SH-SY5Y (cell line): ENCODE data around the gene CAB39L.

Source experiments
- GATA2 ChIP-seq: IDR thresholded peaks from 2 replicates; pipeline ENCODE4 v1.6.1; 2011; ENCODE audit warnings: mild to moderate bottlenecking, low read depth, low read length
- GATA3 ChIP-seq: IDR thresholded peaks from 2 replicates; pipeline ENCODE4 v1.6.1; 2011; ENCODE audit warnings: low read depth, mild to moderate bottlenecking, low read length, moderate library complexity

DNA sequence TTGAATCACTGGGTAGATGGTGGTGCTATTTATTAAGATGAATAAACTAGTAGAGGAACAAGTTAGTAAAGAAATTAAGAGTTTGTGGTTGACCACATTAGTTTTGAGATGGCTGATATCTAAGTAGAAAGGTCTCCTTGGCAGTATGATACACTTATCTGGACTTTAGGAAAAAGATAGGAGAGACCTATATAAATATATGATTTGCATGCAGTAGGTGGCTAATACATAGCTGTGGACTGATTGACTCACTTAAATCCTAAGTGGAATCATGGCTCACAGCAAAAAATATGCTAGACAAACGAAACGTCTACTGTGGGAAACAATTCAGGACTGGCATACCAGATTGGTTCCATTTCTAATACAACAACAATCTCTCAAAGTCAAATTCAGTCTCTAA is 92.0 kb downstream of the CAB39L start:
- TF ChIP-seq GATA2 (no peak), GATA3 (no peak)
